ENCODE results near the gene FOXD2. TPM values are rescaled to one million over a fixed set of nuclear protein-coding genes. Genes with fewer than 3 reads are reported as not detected.

FOXD2 gene
- total RNA-seq, 4 donors from 2014 or later: 0.11 TPM; not detected in 3

- ATAC-seq (no peak), DNase-seq (no peak)
- Histone ChIP-seq H3K27ac (no peak overlapping the region), H3K27me3 (no peaks in the 10 kb centered on the region), H3K9me3 (no peaks in the 10 kb centered on the region), H3K4me1 (peaks cover 0 to 7% of the 10 kb centered on the region in 2 donors), H3K4me3 (no peak overlapping the region), H3K36me3 (no peaks in the 10 kb centered on the region)
- in situ Hi-C loops (cut with MboI; ENCODE audit: low sequenced_read_pairs in 4 of 4) (no loop called here), intact Hi-C loops (cut with DNase I; ENCODE audit: low total_unique reads) (no loop called here)
- TF ChIP-seq POLR2A (IDR thresholded peaks at IDR 0.05) (no peak), CTCF (IDR thresholded peaks at IDR 0.05 in 4 of 5, conservative IDR thresholded peaks at IDR 0.05 in 1 of 5) (no peak)
These were observed 32.1 kb downstream of the FOXD2 start for GRCh38 chr1:47469910-47470309.

GRCh38 chr1:47471163-47471562 lies 33.3 kb downstream of the FOXD2 start:
- H3K36me3 ChIP-seq: no peaks in the 10 kb centered on the region
- no peaks in the 10 kb centered on the region for H3K27me3 ChIP-seq
- no peak overlapping the region for H3K4me3 ChIP-seq
- TF ChIP-seq CTCF (IDR thresholded peaks at IDR 0.05 in 4 of 5, conservative IDR thresholded peaks at IDR 0.05 in 1 of 5): no peak
- no peak for TF ChIP-seq POLR2A (IDR thresholded peaks at IDR 0.05)
- intact Hi-C loops (cut with DNase I; ENCODE audit: low total_unique reads): no loop called here
- DNase-seq (peak; percentile 22 to 33), ATAC-seq (peak in 1 of 2 donors; percentile 55)
- no peaks in the 10 kb centered on the region for H3K9me3 ChIP-seq
- in situ Hi-C loops (cut with MboI; ENCODE audit: low sequenced_read_pairs in 4 of 4): no loop called here
- H3K4me1 ChIP-seq: no peaks in the 10 kb centered on the region
- no peak overlapping the region for H3K27ac ChIP-seq

DNA sequence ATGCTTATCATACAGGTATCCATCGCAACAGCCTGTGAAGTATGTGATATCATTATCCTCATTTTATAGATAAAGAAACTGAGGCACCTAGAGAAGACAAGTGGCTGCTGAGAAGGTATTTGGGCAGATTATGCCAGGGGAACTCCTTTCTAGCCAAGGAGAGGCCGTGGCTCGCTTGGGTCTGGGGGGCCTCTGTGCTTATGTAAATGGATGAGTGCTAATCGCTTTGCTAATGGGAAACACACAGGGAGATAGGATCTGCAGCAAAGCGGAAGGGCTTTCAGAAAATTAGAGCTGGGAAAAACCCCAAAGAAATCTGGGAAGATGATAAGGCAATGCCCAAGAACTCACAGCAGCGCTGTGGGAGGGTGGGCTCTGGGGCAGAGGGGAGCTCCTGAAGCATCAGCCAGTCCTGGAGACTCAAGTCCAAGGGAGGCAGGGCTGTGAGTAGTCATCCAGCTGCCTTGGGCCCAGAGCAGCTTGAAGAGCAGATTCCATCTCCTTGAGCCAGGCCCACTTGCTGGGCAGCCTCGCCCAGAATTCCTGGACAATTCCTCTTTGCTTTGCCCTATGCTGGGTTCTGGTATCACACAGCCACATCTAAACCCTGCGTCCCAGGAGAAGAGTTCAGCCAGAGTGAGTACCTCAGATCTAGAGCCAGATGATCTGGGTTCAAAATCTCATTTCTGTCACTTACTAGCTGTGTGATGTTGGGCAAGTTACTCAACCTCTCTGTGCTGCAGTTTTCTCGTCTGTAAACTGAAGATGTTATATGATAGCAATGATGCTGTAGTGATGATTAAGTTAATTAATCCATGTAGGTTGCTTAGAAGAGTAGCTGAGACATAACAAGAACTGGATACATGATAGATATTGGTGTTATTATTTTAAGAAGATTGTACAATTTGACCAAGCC lies 36.7 kb downstream of the FOXD2 start:
- ATAC-seq (no peak), DNase-seq (no peak)
- Histone ChIP-seq H3K4me1 (no peaks in the 10 kb centered on the region), H3K9me3 (no peaks in the 10 kb centered on the region), H3K4me3 (no peak overlapping the region), H3K27me3 (no peaks in the 10 kb centered on the region), H3K27ac (no peak overlapping the region), H3K36me3 (no peaks in the 10 kb centered on the region)
- TF ChIP-seq CTCF (IDR thresholded peaks at IDR 0.05 in 4 of 5, conservative IDR thresholded peaks at IDR 0.05 in 1 of 5): no peak
- TF ChIP-seq POLR2A (IDR thresholded peaks at IDR 0.05): no peak
- intact Hi-C loops (cut with DNase I; ENCODE audit: low total_unique reads) (no loop called here), in situ Hi-C loops (cut with MboI; ENCODE audit: low sequenced_read_pairs in 4 of 4) (no loop called here)

DNA sequence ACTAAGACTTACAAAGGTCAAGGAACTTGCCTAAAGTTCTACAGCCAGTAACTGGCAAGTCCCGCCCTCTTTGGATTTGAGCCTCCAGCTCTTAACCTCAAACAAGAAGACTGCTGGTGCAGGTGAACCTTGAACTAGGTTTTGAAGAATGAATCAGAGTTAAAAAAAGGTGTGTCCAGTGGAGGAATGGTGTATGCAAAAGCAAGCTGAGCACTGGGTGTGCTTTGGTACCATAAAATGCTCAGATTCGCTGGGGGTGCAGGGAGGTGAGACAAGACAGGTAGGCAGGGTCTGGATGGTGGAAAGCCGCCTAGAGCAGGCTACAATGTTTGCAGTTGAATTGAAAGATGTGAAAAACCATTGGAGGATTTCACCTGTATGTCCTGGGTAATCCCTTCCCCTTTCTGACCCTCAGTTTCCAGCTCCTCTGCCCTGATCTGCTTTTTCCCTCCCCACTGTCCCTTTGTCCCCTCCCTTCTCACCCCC lies 39.8 kb downstream of the FOXD2 start:
- DNase-seq (no peak), ATAC-seq (no peak)
- Histone ChIP-seq H3K27ac (no peak overlapping the region), H3K4me1 (no peaks in the 10 kb centered on the region), H3K4me3 (no peak overlapping the region), H3K36me3 (no peaks in the 10 kb centered on the region), H3K9me3 (no peaks in the 10 kb centered on the region), H3K27me3 (no peaks in the 10 kb centered on the region)
- intact Hi-C loops (cut with DNase I; ENCODE audit: low total_unique reads) (no loop called here), in situ Hi-C loops (cut with MboI; ENCODE audit: low sequenced_read_pairs in 4 of 4) (no loop called here)
- TF ChIP-seq CTCF (IDR thresholded peaks at IDR 0.05 in 4 of 5, conservative IDR thresholded peaks at IDR 0.05 in 1 of 5) (no peak), POLR2A (IDR thresholded peaks at IDR 0.05) (no peak)

Data from gastrocnemius medialis (tissue), 4 donors.